Measurements from ENCODE around the gene F2.

The F2 gene

GRCh38 chr11:46677991-46678740, 40.8 kb upstream of the F2 start:
- H3K4me3 ChIP-seq (ENCODE audit: low read length) = no peak overlapping the region
- peaks cover 43% of the 10 kb centered on the region for H3K36me3 ChIP-seq (ENCODE audit: control insufficient read depth, insufficient read depth, low read length)
- peaks cover 12% of the 10 kb centered on the region for H3K4me1 ChIP-seq (ENCODE audit: control insufficient read depth, insufficient read depth, low read length)
- no peaks in the 10 kb centered on the region for H3K27me3 ChIP-seq (ENCODE audit: control insufficient read depth, insufficient read depth, low read length)
- H3K9ac ChIP-seq (ENCODE audit: low read length) = no peak overlapping the region
- H3K27ac ChIP-seq (ENCODE audit: low read depth, low read length) = no peak overlapping the region

DNA sequence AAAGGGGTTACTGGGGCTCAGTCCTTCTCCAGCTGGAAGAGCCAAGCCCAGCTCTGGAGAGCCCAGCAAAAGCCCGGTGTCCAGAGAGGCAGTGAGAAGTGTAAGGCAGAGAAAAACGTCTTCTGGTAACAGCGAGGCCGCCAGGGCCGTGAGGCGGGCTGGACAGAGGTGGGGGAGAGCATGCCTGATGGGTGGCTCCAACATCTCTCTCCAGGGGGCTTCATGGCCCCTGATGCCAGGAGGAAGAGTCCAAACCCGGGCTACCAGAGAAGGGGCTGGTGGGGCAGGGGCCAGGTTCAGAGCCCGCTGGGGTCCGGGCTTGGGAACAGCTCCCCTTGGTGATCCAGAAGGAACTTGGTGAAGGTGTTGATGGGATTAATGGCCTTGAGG, 40.3 kb upstream of the F2 start:
- Histone ChIP-seq H3K4me1 (ENCODE audit: control insufficient read depth, insufficient read depth, low read length) (peaks cover 12% of the 10 kb centered on the region), H3K36me3 (ENCODE audit: control insufficient read depth, insufficient read depth, low read length) (peaks cover 41% of the 10 kb centered on the region), H3K9ac (ENCODE audit: low read length) (no peak overlapping the region), H3K4me3 (ENCODE audit: low read length) (no peak overlapping the region), H3K27me3 (ENCODE audit: control insufficient read depth, insufficient read depth, low read length) (no peaks in the 10 kb centered on the region), H3K27ac (ENCODE audit: low read depth, low read length) (no peak overlapping the region)

- Histone ChIP-seq H3K4me3 (ENCODE audit: low read length) (no peak overlapping the region), H3K9ac (ENCODE audit: low read length) (no peak overlapping the region), H3K36me3 (ENCODE audit: control insufficient read depth, insufficient read depth, low read length) (peaks cover 38% of the 10 kb centered on the region), H3K27ac (ENCODE audit: low read depth, low read length) (no peak overlapping the region), H3K4me1 (ENCODE audit: control insufficient read depth, insufficient read depth, low read length) (peaks cover 12% of the 10 kb centered on the region), H3K27me3 (ENCODE audit: control insufficient read depth, insufficient read depth, low read length) (no peaks in the 10 kb centered on the region)
Observed at GRCh38 chr11:46679241-46680163, 39.5 kb upstream of the F2 start.

GRCh38 chr11:46680164-46680760, 38.8 kb upstream of the F2 start:
- Histone ChIP-seq H3K27me3 (ENCODE audit: control insufficient read depth, insufficient read depth, low read length) (no peaks in the 10 kb centered on the region), H3K9ac (ENCODE audit: low read length) (no peak overlapping the region), H3K4me3 (ENCODE audit: low read length) (no peak overlapping the region), H3K36me3 (ENCODE audit: control insufficient read depth, insufficient read depth, low read length) (peaks cover 38% of the 10 kb centered on the region), H3K27ac (ENCODE audit: low read depth, low read length) (no peak overlapping the region), H3K4me1 (ENCODE audit: control insufficient read depth, insufficient read depth, low read length) (peaks cover 8% of the 10 kb centered on the region)

DNA sequence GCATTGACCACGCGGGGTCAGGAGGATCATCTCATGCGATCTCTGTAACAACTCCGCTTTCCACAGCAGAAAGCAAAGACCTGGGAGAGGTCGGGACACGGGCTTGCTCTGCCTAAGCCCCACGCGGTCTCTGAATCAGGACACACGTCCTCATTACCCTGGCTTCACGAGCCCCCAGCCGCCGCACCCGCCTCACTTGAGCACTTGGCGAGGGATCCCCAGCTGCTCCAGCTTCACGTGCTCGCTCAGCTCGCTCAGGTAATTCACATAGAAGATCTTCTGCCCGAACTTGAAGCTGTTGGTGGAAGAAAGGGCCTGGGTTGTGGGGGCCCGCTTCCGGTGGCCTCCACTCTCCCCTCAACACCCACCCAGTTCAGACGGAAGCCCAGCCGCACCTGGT, 38.2 kb upstream of the F2 start:
- no peaks in the 10 kb centered on the region for H3K27me3 ChIP-seq (ENCODE audit: control insufficient read depth, insufficient read depth, low read length)
- H3K4me1 ChIP-seq (ENCODE audit: control insufficient read depth, insufficient read depth, low read length) = peaks cover 3% of the 10 kb centered on the region
- no peak overlapping the region for H3K27ac ChIP-seq (ENCODE audit: low read depth, low read length)
- peaks cover 38% of the 10 kb centered on the region for H3K36me3 ChIP-seq (ENCODE audit: control insufficient read depth, insufficient read depth, low read length)
- no peak overlapping the region for H3K4me3 ChIP-seq (ENCODE audit: low read length)
- no peak overlapping the region for H3K9ac ChIP-seq (ENCODE audit: low read length)

DNA sequence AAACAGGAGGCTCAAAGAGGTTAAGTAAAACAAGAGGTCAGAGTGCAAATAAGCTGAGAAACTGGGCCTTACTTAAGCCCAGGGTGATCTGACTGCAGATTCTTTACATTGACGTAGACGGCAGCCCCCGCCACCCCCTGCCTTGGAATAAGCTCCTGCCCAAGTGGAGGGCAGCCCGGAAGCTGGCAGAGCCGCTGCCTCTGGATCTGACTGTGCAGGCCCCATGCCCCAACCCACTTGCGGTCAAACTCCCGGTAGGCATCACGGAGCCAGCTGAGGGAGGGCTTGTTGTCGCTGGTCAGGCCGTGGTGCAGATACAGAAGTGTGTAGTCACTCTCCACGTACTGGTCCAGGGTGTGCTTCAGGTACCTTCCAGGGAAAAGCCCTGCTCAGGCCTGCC, 37.2 kb upstream of the F2 start:
- Histone ChIP-seq H3K4me1 (ENCODE audit: control insufficient read depth, insufficient read depth, low read length) (no peaks in the 10 kb centered on the region), H3K27ac (ENCODE audit: low read depth, low read length) (no peak overlapping the region), H3K36me3 (ENCODE audit: control insufficient read depth, insufficient read depth, low read length) (peaks cover 35% of the 10 kb centered on the region), H3K9ac (ENCODE audit: low read length) (no peak overlapping the region), H3K4me3 (ENCODE audit: low read length) (no peak overlapping the region), H3K27me3 (ENCODE audit: control insufficient read depth, insufficient read depth, low read length) (no peaks in the 10 kb centered on the region)

DNA sequence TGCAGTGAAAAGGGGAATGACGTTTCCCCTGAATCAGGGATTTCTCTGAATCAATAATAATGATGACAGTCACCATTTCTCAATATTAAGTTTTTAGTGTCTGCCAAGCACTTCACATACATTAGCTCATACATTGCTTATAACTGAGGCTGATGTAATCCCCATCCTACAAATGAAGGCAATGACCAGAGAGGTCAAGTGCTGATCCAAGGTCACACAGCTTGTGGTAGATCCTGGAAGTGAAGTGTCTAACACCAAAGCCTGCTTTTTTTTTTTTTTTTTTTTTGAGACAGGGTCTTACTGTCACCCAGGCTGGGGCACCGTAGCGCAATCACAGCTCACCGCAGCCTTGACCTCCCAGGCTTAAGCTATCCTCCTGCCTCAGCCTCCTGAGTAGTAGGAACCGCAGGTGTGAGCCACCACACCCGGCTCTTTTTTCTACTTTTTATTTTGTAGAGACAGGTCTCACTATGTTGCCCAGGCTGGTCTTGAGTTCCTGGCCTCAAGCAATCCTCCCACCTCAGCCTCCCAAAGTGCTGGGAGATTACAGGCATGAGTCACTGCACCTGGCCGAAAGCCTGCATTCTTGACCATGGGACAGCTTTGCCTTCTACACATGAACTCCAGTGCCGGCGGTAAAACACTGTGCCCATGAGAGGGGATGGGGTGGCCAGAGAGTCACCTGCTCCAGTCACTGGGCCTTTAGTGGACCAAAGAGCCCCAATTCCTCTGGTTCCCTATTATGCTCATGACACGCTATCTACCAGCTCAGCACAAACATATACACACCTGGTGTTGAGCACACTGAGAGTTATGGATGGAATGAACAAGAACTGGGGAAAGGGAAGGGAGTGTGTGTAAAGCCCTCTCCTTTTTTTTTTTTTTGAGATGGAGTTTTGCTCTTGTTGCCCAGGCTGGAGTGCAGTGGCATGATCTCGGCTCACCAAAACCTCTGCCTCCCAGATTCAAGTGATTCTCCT, 36.0 kb upstream of the F2 start:
- Histone ChIP-seq H3K27me3 (ENCODE audit: control insufficient read depth, insufficient read depth, low read length) (no peaks in the 10 kb centered on the region), H3K27ac (ENCODE audit: low read depth, low read length) (no peak overlapping the region), H3K4me3 (ENCODE audit: low read length) (no peak overlapping the region), H3K36me3 (ENCODE audit: control insufficient read depth, insufficient read depth, low read length) (peaks cover 43% of the 10 kb centered on the region), H3K9ac (ENCODE audit: low read length) (no peak overlapping the region), H3K4me1 (ENCODE audit: control insufficient read depth, insufficient read depth, low read length) (peaks cover 4% of the 10 kb centered on the region)

DNA sequence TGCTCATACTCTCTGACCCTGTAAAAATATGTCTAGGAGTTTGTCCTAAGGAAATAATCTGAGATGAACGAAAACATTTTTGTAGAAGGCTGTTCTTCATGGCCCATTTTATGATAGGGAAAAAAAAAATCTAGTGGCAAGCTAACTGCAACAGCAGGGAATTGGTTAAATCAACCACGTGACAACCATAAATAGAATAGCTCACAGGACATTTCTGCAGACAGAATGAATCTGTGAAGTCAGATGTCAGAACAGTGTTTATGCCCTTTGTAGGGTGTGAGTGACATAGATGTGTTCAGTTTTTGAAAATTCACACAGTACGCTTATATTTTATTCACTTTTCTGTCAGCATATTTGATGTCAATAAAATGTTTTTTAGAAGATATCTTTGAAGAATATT, 34.6 kb upstream of the F2 start:
- H3K4me1 ChIP-seq (ENCODE audit: control insufficient read depth, insufficient read depth, low read length) = peaks cover 4% of the 10 kb centered on the region
- H3K9ac ChIP-seq (ENCODE audit: low read length) = no peak overlapping the region
- peaks cover 32% of the 10 kb centered on the region for H3K36me3 ChIP-seq (ENCODE audit: control insufficient read depth, insufficient read depth, low read length)
- no peak overlapping the region for H3K4me3 ChIP-seq (ENCODE audit: low read length)
- H3K27me3 ChIP-seq (ENCODE audit: control insufficient read depth, insufficient read depth, low read length) = no peaks in the 10 kb centered on the region
- H3K27ac ChIP-seq (ENCODE audit: low read depth, low read length) = no peak overlapping the region

GRCh38 chr11:46686886-46687795, 31.9 kb upstream of the F2 start:
- no peak overlapping the region for H3K27ac ChIP-seq (ENCODE audit: low read depth, low read length)
- peaks cover 19% of the 10 kb centered on the region for H3K36me3 ChIP-seq (ENCODE audit: control insufficient read depth, insufficient read depth, low read length)
- peaks cover 4% of the 10 kb centered on the region for H3K4me1 ChIP-seq (ENCODE audit: control insufficient read depth, insufficient read depth, low read length)
- no peak overlapping the region for H3K9ac ChIP-seq (ENCODE audit: low read length)
- H3K27me3 ChIP-seq (ENCODE audit: control insufficient read depth, insufficient read depth, low read length) = no peaks in the 10 kb centered on the region
- H3K4me3 ChIP-seq (ENCODE audit: low read length) = no peak overlapping the region

GRCh38 chr11:46690702-46691101, 28.3 kb upstream of the F2 start:
- H3K4me1 ChIP-seq (ENCODE audit: control insufficient read depth, insufficient read depth, low read length) = peaks cover 4% of the 10 kb centered on the region
- H3K36me3 ChIP-seq (ENCODE audit: control insufficient read depth, insufficient read depth, low read length) = peaks cover 42% of the 10 kb centered on the region

GRCh38 chr11:46692450-46692849, 26.6 kb upstream of the F2 start:
- Histone ChIP-seq H3K27me3 (ENCODE audit: control insufficient read depth, insufficient read depth, low read length) (no peaks in the 10 kb centered on the region), H3K4me1 (ENCODE audit: control insufficient read depth, insufficient read depth, low read length) (peaks cover 12% of the 10 kb centered on the region), H3K27ac (ENCODE audit: low read depth, low read length) (no peak overlapping the region), H3K36me3 (ENCODE audit: control insufficient read depth, insufficient read depth, low read length) (peaks cover 36% of the 10 kb centered on the region), H3K4me3 (ENCODE audit: low read length) (no peak overlapping the region), H3K9ac (ENCODE audit: low read length) (no peak overlapping the region)

More at GRCh38 chr11:46690702-46691101, 28.3 kb upstream of the F2 start:
- Histone ChIP-seq H3K9ac (ENCODE audit: low read length) (no peak overlapping the region), H3K27me3 (ENCODE audit: control insufficient read depth, insufficient read depth, low read length) (no peaks in the 10 kb centered on the region), H3K4me3 (ENCODE audit: low read length) (no peak overlapping the region), H3K27ac (ENCODE audit: low read depth, low read length) (no peak overlapping the region)

All from rectal smooth muscle tissue (tissue), 1 donor.